ENCODE data around the gene C16orf89.
"Not testable (repeated sequence)": the region's sequence is repeated elsewhere in the genome, so short reads cannot be mapped to it uniquely, and the experiment has no call there.

The C16orf89 gene

GRCh38 chr16:5060073-5060641, 5.6 kb downstream of the C16orf89 start:
- DNase-seq (ENCODE audit: low read depth in 2 of 2) = no peak

- DNase-seq (ENCODE audit: low read depth in 2 of 2) = no peak
Measured at GRCh38 chr16:5059386-5060072, 6.2 kb downstream of the C16orf89 start.

- no peak for DNase-seq (ENCODE audit: low read depth in 2 of 2)
Measured at GRCh38 chr16:5058476-5058875, 7.3 kb downstream of the C16orf89 start.

GRCh38 chr16:5056352-5056751, 9.4 kb downstream of the C16orf89 start:
- DNase-seq (ENCODE audit: low read depth in 2 of 2) = no peak

GRCh38 chr16:5054876-5055865, 10.6 kb downstream of the C16orf89 start:
- no peak for DNase-seq (ENCODE audit: low read depth in 2 of 2)

GRCh38 chr16:5046914-5047313, 18.8 kb downstream of the C16orf89 start:
- no peak for DNase-seq (ENCODE audit: low read depth in 2 of 2)

GRCh38 chr16:5045499-5046115, 20.1 kb downstream of the C16orf89 start:
- DNase-seq (ENCODE audit: low read depth in 2 of 2) = no peak

GRCh38 chr16:5044581-5044980, 21.2 kb downstream of the C16orf89 start:
- DNase-seq (ENCODE audit: low read depth in 2 of 2) = not testable (repeated sequence)

- no peak for DNase-seq (ENCODE audit: low read depth in 2 of 2)
Measured at GRCh38 chr16:5044011-5044540, 21.7 kb downstream of the C16orf89 start.

GRCh38 chr16:5042574-5043171, 23.1 kb downstream of the C16orf89 start:
- no peak for DNase-seq (ENCODE audit: low read depth in 2 of 2)

- DNase-seq (ENCODE audit: low read depth in 2 of 2) = no peak
Measured at GRCh38 chr16:5041600-5042133, 24.1 kb downstream of the C16orf89 start.

GRCh38 chr16:5040451-5040850, 25.3 kb downstream of the C16orf89 start:
- DNase-seq (ENCODE audit: low read depth in 2 of 2) = no peak

- no peak for DNase-seq (ENCODE audit: low read depth in 2 of 2)
Measured at GRCh38 chr16:5036228-5037156, 29.3 kb downstream of the C16orf89 start.

- DNase-seq (ENCODE audit: low read depth in 2 of 2) = no peak
Measured at GRCh38 chr16:5035909-5036227, 29.9 kb downstream of the C16orf89 start.

GRCh38 chr16:5034167-5034523, 31.6 kb downstream of the C16orf89 start:
- DNase-seq (ENCODE audit: low read depth in 2 of 2) = no peak

GRCh38 chr16:5033256-5034166, 32.2 kb downstream of the C16orf89 start, which contains the start of gene NAGPA:
Gene NAGPA, minus strand, starts transcription at chr16:5033935. Its CDS starts 21 bp downstream, at chr16:5033914.
- peak; percentile 46 to 68 for DNase-seq (ENCODE audit: low read depth in 2 of 2)

GRCh38 chr16:5032748-5033167, 33.0 kb downstream of the C16orf89 start:
- DNase-seq (ENCODE audit: low read depth in 2 of 2) = no peak

- no peak for DNase-seq (ENCODE audit: low read depth in 2 of 2)
Measured at GRCh38 chr16:5031601-5032000, 34.2 kb downstream of the C16orf89 start.

Measured in stimulated activated CD4-positive, alpha-beta T cell treated with anti-CD3 and anti-CD28 coated beads, Interleukin-1b, Interleukin-23, amount 100 ng/mL, for 1 hour (primary cell).